NCI-H748 (cell line): ENCODE measurements around the gene KLHL11.

Source experiments
- DNase-seq: peaks from one replicate; lab custom pipeline; 2025; ENCODE audit not compliant: unreplicated experiment; lab: John Stamatoyannopoulos, UW

The KLHL11 gene

DNA sequence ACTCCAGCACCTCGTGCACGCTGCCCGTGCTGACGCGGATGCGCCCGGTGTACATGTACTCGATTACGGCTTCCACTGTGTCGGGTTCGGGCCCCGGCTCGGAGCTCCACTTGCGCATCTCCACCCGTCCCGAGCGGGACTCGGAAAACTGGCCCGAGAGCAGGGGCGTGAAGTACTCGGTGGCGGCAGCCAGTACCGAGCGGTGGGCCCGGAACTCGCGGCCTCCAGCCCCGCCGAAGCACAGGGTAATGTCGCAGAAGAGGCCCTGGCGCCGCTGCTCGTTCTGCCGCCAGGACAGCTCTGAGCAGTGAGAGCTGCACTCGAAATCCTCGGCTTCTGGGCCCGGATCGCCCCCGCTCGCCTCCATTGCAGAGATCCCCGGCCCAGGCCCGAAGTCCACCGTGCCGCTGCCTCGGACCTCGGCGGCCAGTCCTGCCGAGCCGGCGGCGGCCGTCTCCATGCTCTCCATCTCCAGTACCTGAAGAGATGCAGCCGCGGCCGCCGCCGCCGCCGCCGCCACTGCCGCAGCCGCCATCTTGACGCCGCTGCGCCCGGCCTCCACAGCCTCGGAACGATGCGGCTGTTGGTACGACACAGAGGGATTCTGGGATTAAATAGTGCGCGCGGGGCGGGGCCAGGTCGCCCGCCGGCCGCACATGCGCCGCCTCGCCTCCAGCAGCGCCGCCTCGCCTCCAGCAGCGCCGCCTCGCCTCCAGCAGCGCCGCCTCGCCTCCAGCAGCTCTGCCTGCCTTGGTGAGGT, at the start of gene KLHL11:
Gene KLHL11 (minus strand): TSS at position 588 of the 760 bp plus-strand sequence. CDS start 53 bp downstream, at position 535.
- DNase-seq, result peak; percentile 92

GRCh38 chr17:41915020-41915419, 49.8 kb upstream of the KLHL11 start:
- no peak for DNase-seq

DNA sequence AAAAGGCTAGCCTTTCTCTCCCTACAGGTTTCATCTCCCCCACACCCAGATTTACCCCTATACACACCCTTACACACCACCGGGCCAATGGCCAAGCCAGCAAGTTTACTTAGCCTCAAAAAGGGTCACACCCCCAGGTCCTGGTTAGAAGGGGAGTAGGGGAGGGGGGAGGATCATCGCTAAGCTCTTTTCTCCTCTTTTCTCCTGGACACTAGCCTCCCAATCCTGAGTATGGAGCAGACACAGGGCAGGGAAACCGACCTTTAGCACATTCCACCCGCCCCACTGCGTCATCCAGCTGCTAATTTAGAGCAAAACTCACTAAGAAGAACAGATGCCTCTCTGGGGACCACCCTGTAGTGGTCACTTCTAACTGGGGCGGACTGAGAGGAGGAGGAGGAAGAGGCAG, 49.1 kb upstream of the KLHL11 start:
- DNase-seq, result no peak

GRCh38 chr17:41913798-41914197, 48.6 kb upstream of the KLHL11 start:
- no peak for DNase-seq

- no peak for DNase-seq
These were observed 47.7 kb upstream of the KLHL11 start for GRCh38 chr17:41912925-41913324.

DNA sequence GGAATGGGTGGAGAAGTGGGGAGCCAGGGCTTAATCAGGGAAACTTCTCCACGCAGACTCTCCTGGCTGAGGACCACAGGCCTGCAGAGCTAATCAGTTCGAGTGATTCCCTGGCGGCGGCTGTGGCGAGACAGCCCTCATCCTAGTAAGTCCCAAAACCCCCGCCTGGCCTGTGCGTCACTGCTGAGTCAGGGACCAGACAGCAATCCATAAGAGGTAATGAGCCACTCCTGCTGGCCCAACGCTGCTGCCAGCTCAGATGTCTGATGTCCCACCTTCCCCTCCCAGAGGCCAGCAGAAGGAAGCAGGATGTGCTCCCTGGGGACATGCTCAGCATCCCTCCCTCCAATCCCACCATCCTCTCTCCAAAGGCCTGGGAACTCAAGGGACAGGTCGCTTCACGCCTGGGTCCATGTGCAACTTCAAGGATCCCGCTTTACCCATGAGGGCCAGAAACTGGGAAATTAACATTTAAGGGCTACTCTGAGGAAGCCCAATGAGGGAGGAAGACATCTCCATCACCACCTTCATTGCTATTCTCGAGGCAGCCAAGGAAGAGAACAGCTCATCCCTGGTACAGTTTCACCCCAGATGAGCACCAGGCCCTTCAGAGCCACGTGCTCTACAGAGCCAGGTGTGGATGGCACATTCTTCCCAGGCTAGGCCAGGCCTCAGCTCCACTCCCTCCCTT, 45.6 kb upstream of the KLHL11 start:
- no peak for DNase-seq

GRCh38 chr17:41909088-41909487, 43.9 kb upstream of the KLHL11 start:
- DNase-seq, result no peak

- DNase-seq, result no peak
These were observed 42.7 kb upstream of the KLHL11 start for GRCh38 chr17:41907633-41908539.

DNA sequence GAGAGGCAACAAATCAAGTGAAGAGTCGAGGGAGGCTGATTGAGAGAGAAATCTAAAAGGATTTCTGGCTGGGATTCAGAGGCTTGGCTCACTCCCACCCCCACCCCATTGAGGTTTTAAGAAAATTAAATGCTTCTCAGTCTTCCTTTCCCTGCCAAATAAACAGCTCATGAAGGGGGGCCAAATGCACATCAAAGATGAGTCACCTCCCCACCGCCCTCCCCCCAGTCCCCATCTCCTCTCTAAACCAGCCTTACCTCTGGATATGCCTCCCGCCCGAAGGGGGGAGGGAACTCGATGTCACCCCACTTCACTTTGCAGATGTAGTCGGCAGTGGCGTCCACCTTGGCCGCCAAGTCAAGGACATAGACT, 41.9 kb upstream of the KLHL11 start:
- no peak for DNase-seq

GRCh38 chr17:41906465-41907184, 41.4 kb upstream of the KLHL11 start:
- DNase-seq, result no peak

GRCh38 chr17:41905172-41905571, 39.9 kb upstream of the KLHL11 start:
- DNase-seq, result no peak

DNA sequence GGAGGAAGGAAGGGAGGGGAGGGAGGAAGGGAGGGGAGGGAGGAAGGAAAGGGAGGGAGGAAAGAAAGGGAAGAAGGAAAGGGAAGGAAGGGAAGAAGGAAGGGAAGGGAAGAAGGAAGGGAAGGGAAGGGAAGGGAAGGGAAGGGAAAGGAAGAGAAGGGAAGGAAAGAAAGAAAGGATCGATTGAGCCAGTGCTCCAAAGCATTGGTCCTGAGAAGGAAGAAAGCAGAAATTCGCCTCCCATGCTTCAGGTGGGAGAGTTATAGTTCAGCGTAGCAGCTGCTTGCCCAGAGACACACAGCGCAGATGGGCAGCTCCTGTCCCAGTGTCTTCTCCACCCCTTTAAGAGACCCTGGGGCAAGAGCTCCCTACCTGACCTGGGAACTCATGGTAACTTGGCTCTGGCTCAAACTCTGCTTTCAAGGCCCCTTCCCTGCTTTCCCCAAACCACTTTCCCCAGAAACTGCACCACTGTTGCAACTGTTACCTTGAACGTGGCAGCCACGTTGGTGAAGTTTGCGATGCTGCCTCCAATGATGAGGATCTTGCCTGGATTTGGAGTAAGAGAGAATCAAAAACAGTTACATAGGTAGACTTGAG, 39.1 kb upstream of the KLHL11 start:
- DNase-seq, result no peak

DNA sequence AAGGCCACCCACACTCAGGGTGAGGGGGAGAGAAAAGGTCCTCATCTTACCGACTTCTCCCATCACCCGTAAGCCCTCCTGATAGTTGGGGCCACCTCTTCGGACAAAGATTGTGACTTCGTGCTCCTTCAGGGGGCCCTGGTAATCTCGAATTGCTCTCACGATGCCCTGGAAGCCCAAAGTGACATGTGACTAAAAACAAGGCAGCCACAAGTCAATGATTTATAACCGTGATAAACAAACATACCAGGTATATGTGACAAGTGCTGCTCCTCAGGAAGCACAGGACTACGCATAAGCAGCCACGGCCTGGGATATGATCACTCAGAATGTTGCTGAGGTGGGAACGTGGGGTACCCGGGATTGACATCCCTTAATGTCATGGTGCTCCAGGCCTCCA, 36.4 kb upstream of the KLHL11 start:
- no peak for DNase-seq

- DNase-seq, result no peak
These were observed 31.5 kb upstream of the KLHL11 start for GRCh38 chr17:41896726-41897125.

- DNase-seq, result no peak
These were observed 30.4 kb upstream of the KLHL11 start for GRCh38 chr17:41895617-41896016.

DNA sequence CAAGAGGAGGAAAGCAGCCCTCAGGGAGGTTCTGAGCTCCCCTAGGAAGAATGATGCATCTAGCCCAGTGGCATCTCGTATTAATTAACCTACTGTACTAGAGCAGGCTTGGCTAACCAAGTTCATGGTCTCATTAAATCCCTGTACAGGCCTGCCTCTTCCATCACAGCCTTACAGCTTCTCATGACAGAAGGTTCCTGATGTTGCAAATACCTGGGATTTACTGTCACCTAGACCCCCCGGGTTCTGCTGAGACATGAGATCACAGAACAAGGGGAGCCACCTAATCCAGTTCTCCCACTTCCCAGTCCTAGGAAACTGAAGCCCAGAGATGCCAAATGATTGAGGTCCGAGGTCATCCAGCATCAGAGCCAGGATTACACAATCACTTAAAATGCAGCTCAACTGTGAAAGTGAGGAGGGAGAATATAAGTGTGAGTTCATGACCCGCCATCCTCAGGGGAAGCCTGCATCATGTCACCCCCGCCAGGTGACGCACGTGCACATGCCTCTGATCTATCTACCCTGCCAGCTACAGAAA, 29.6 kb upstream of the KLHL11 start:
- no peak for DNase-seq

GRCh38 chr17:41893384-41893783, 28.2 kb upstream of the KLHL11 start:
- no peak for DNase-seq

- DNase-seq, result no peak
These were observed 26.8 kb upstream of the KLHL11 start for GRCh38 chr17:41892021-41892376.

DNA sequence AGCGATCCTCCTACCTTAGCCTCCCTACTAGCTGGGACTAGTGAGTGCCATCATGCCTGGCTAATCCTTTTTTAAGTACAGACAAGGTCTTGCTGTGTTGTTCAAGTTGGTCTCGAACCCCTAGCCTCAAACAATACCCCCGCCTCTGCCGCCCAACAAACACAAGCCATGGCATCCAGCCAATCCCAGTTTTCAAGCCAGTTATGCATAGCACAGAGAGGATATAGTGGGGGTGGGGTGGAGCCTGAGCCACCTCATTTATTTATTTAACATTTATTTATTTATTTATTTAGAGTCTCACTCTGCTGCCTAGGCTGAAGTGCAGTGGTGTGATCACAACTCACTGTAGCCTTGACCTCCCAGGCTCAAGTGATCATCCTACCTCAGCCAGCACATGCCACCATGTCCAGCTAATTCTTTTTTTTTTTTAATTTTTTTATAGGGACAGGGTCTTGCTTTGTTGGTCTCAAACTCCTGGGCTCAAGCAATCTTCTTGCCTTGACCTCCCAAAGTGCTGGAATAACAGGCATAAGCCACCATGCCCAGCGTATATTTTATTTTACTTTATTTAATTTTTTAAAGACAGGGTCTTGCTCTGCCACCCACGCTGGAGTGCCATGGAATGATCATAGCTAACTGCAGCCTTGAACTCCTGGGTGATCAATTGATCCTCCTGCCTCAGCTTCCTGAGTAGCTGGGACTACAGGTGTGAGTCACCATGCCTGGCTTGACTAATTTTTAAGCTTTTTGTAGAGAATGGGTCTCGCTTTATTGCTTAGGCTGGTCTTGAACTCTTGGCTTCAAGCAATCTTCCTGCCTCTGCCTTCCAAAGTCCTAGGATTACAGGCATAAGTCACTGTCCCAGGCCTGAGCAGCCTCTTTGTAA, 26.2 kb upstream of the KLHL11 start:
- no peak for DNase-seq
